Measurements from ENCODE around the gene ABTB2. TPM values are rescaled to one million over a fixed set of nuclear protein-coding genes. Genes with fewer than 3 reads are reported as not detected.

The ABTB2 gene
- total and polyA plus RNA-seq, 10 of the 15 experiments (the other 5 are each of a cell fraction or from before 2014, with no cell fraction given), result 0.13 to 2.1 (median 0.72) TPM

- POLR2A ChIA-PET, result interaction anchor here (0.7 to 0.9 kb wide), 2 partner anchors 10 to 63 kb away, joined by 3 to 4 read pairs; no protein-coding TSS in a partner anchor
- H3K27ac ChIP-seq (ENCODE audit: control insufficient read depth, insufficient read depth), result peak overlapping the region; percentile 84
- SMC1A ChIA-PET (ENCODE audit: uncharacterized antibody, unreplicated experiment), result interaction anchor here (0.6 to 17.3 kb wide), 7 partner anchors 7 to 112 kb away, joined by 3 to 192 read pairs (median 4); partner anchors contain the start of gene ABTB2
- intact Hi-C loops (cut with micrococcal nuclease; ENCODE audit: unreplicated experiment) (loop anchor here (2.0 kb wide), 2 partner anchors 69 to 115 kb away; partner anchors contain the start of gene ABTB2), in situ Hi-C loops (cut with MboI) (loop anchor here (5.0 to 10.0 kb wide), 2 partner anchors 113 to 761 kb away; partner anchors contain the start of gene ABTB2)
- H3K4me1 ChIP-seq (ENCODE audit: control insufficient read depth, insufficient read depth, low read length), result peaks cover 82% of the 10 kb centered on the region
- H3K4me3 ChIP-seq, result no peak overlapping the region
- CTCF ChIA-PET, result interaction anchor here (2.5 to 3.2 kb wide), 2 partner anchors 11 to 63 kb away, joined by 6 to 18 read pairs; no protein-coding TSS in a partner anchor
- H3K9ac ChIP-seq (ENCODE audit: control insufficient read depth, insufficient read depth, low read length), result 0 out of 2 replicates have a peak overlapping the region, but pooled peaks have one; percentile 3
- no peaks in the 10 kb centered on the region for H3K9me3 ChIP-seq (replicated peaks; ENCODE audit: control insufficient read depth, insufficient read depth, low read length)
- no peaks in the 10 kb centered on the region for H3K27me3 ChIP-seq (replicated peaks in 1 of 2; ENCODE audit: control insufficient read depth in 2 of 2, insufficient read depth in 2 of 2, low read length in 1 of 2)
- no peaks in the 10 kb centered on the region for H3K36me3 ChIP-seq (ENCODE audit: control insufficient read depth in 2 of 2, insufficient read depth in 2 of 2, low read length in 1 of 2)
- no peaks in the 10 kb centered on the region for H4K20me1 ChIP-seq (ENCODE audit: control insufficient read depth, insufficient read depth)
- peak; percentile 86 for DNase-seq (ENCODE audit: low read depth, low spot score)
- H2AFZ ChIP-seq (ENCODE audit: control insufficient read depth, low read depth, low read length), result no peak overlapping the region; the same call in 1 of the 2 replicates
- no peaks in the 10 kb centered on the region; the same call in none of the 2 replicates for H3K79me2 ChIP-seq (ENCODE audit: control insufficient read depth, insufficient read depth, low read length)
- WGBS (ENCODE audit: insufficient coverage, insufficient replicate concordance, low lambda C conversion rate, missing lambda C conversion rate), result 44% methylated on average over 8 of the region's 8 CpGs
- no TSS peak for BruUV-seq (replicated peaks)
- RAD21 ChIA-PET (ENCODE audit: unreplicated experiment), result interaction anchor here (1.0 to 4.4 kb wide), 5 partner anchors 7 to 111 kb away, joined by 3 to 28 read pairs (median 4); no protein-coding TSS in a partner anchor
- H3K4me2 ChIP-seq (ENCODE audit: control insufficient read depth, insufficient read depth), result peak overlapping the region; percentile 85
- no peak for FAIRE-seq
- peak; percentile 80 for ATAC-seq
- TF ChIP-seq LARP7 (IDR thresholded peaks at IDR 0.05), result no peak
- peak; percentile 47; the same call in 1 of the 2 replicates for TF ChIP-seq ZNF687 (IDR thresholded peaks at IDR 0.05)
- no peak for TF ChIP-seq POLR2AphosphoS5 (IDR thresholded peaks at IDR 0.05; ENCODE audit: low read length)
- no peak for TF ChIP-seq TAF1 (IDR thresholded peaks at IDR 0.05; ENCODE audit: borderline replicate concordance, low read depth, low read length)
- no peak for TF ChIP-seq BRCA1 (IDR thresholded peaks at IDR 0.05; ENCODE audit: low read depth, low read length)
- TF ChIP-seq SPI1 (IDR thresholded peaks at IDR 0.05; ENCODE audit: borderline replicate concordance, insufficient read depth, low read depth, low read length), result no peak
- peak; percentile 79 for TF ChIP-seq PML (IDR thresholded peaks at IDR 0.05; ENCODE audit: low read length)
- TF ChIP-seq SIX5 (IDR thresholded peaks at IDR 0.05; ENCODE audit: low read depth, low read length, severe bottlenecking), result no peak
- 0 out of 2 replicates have a peak, but pooled peaks have one; percentile 10 for TF ChIP-seq TCF3 (IDR thresholded peaks at IDR 0.05; ENCODE audit: borderline replicate concordance, insufficient read depth, low read depth, low read length)
- no peak for TF ChIP-seq SREBF2 (IDR thresholded peaks at IDR 0.05; ENCODE audit: low read length)
- no peak for TF ChIP-seq CTCF (IDR thresholded peaks at IDR 0.05 in 2 of 3, conservative IDR thresholded peaks at IDR 0.05 in 1 of 3; ENCODE audit: control insufficient read depth in 2 of 3, extremely low read depth in 1 of 3, insufficient read depth in 1 of 3, low read depth in 3 of 3, low read length in 3 of 3)
- TF ChIP-seq EZH2 (IDR thresholded peaks at IDR 0.05; ENCODE audit: borderline replicate concordance, control insufficient read depth, low read depth, low read length), result no peak
- TF ChIP-seq NR2F1 (conservative IDR thresholded peaks at IDR 0.05), result peak; percentile 97
- peak; percentile 97 to 98 for TF ChIP-seq BHLHE40 (IDR thresholded peaks at IDR 0.05; ENCODE audit: borderline replicate concordance in 1 of 2, low read depth in 2 of 2, low read length in 1 of 2)
- no peak for TF ChIP-seq RELA (IDR thresholded peaks at IDR 0.05; ENCODE audit: borderline replicate concordance, partially characterized antibody)
- TF ChIP-seq ASH2L (IDR thresholded peaks at IDR 0.05; ENCODE audit: borderline replicate concordance, low read depth), result no peak
These were observed 114.0 kb downstream of the ABTB2 start for GRCh38 chr11:34243600-34244464.
